Cortex of kidney (tissue), 1 donor: Measurements from ENCODE around the gene PITPNM1.
"Not testable (repeated sequence)": the region's sequence is repeated elsewhere in the genome, so short reads cannot be mapped to it uniquely, and the experiment has no call there.

Experiments
- DNase-seq: peaks from one replicate; lab custom pipeline; 2025; lab: John Stamatoyannopoulos, UW

The PITPNM1 gene

DNA sequence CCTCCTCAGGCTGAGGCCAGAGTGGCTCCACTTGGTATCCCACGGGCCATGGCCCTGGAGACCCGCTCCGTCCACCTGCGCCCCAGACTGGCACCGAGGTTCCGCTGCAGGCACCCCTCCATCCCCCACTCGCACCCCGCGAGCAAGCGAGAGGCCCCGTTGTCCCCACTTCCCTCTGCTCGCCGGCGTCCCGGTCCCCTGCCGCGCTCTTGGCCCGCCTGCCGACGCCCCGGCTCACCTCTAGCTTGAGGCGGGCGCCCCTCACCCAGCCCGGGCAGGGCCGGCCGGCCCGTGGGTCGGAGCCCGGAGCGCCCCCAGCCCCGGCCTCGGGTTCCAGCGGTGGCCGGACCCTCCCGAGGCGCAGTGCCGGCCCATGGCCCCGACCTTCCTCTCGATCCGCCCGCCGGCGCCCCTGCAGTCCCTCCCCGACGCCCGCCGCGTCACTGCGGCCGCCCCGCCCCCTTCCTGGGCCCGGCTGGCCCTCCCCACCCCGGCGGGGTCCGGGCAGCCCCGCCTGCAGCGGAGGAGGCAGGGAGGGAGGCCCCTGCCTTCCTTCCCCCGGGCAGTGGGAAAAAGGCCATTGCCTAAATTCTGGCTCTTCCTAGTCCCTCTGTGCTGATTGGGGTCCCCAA lies at the start of gene PITPNM1:
TSS of gene PITPNM1 (minus strand) at position 414 of the 632 bp plus-strand sequence. CDS start 1,183 bp downstream, outside the sequence.
- no peak for DNase-seq

DNA sequence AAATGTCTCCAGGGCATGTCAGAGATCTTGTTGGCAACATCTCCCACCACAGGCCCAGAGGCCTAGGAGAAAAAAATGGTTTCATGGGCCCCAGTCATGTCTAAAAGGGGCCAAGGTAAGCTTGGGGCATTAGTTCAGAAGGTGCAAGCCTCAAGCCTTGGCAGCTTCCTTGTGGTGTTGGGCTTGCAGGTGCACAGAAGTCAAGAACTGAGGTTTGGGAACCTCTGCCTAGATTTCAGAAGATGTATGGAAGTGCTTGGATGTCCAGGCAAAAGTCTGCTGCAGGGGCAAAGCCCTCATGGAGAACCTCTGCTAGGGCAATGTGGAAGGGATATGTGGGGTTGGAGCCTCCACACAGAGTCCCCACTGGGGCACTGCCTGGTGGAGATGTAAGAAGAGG lies 46.5 kb upstream of the PITPNM1 start:
- DNase-seq: not testable (repeated sequence)

GRCh38 chr11:67551127-67551526 lies 46.0 kb upstream of the PITPNM1 start:
- no peak for DNase-seq

- no peak for DNase-seq
Measured at GRCh38 chr11:67548555-67549110, 43.5 kb upstream of the PITPNM1 start.

DNA sequence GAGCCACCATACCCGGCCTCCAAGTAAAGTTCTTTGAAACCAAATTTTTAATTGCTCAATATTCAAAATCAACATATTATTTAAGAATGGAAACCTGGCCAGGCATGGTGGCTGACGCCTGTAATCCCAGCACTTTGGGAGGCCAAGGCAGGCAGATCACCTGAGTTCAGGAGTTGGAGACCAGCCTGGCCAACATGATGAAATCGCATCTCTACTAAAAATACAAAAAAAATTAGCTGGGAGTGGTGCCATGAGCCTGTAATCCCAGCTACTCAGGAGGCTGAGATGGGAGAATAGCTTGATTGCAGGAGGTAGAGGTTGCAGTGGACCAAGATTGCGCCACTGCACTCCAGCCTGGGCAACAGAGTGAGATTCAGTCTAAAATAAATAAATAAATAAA lies 42.9 kb upstream of the PITPNM1 start:
- DNase-seq: not testable (repeated sequence)

DNA sequence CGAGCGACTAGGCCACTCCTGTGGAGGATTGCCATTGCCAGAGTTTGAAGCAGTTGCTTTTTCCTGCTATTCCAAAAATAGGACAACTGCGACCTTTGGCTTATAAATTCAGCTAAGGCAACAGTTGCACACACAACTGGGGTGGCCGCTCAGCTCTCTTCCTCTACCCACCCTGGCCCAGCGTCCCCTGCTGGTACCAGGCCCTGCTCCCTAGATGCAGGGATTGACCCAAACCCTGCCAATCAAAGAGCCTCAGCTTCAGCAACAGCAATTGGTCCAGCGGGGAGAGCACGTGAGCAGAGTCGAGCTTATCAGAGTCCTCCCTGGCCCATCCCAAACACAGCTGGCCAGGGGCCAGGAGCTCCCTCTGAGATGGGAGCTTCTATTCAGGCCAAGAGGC lies 40.1 kb upstream of the PITPNM1 start:
- no peak for DNase-seq

DNA sequence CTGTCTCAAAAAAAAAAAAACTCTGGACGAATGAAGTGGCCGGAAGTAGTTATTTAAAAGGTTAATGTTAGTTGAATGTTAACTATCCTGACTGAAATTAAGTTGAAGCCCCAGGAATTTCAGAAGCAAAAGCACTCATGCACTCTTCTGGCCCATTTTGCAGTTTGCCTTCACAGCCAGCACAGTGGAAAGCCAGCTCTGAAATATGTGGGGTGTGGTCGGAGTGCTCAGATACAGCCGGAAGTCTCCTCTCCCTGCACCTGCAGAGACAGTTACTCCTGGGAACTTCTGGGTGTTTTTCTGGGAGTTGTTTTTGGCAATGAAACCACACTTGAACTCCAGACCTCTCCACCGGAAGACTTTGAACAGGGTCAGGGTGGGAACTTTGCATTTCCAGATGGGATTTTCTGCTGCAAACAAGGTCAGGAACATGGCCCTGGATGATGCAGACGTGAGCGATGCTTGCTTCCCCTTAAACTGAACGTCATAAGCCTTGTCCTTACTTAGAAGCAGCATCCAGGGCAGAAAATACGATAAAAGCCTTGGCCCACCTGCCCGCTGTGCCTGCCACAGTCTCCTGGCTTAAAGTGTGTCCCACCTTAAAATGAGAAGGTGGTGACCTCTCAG lies 39.6 kb upstream of the PITPNM1 start:
- no peak for DNase-seq

DNA sequence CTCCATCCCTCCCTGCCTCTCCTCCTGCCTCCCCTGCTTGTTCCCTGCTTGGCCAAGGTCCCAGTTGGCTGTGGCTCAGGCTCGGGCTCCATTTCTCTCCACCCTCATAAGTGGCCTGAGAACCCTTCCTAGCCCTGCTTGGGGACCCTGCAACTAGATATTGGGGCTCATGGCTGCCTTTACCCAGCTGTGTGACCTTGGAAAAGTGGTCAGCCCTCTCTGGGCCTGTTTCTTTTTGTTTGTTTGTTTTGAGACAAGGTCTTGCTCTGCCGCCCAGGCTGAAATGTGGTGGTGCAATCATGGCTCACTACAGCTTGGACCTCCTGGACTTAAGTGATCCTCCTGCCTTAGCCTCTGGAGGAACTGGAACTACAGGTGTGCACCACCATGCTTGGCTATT lies 38.4 kb upstream of the PITPNM1 start:
- no peak for DNase-seq

DNA sequence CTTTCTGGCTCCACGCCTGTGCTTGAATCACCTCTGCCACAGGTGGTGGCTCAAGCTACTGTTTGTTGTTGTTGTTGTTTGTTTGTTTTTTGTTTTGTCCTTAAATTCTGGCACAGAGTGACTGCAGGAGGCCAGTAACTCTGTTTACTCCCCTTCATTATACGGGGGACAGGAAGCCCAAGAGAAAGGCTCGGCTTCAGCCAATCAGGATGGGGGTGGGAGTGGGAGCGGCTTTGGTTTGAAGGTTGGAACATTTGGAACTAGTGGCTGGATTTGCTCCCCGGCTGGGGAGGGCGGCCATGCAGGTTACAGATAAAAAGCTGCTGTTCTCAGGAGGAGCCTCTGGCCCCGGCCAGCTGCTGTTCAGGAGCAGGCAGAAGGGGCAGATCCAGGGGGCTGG lies 37.8 kb upstream of the PITPNM1 start:
- DNase-seq: no peak

- no peak for DNase-seq
Measured at GRCh38 chr11:67542169-67542568, 37.0 kb upstream of the PITPNM1 start.

DNA sequence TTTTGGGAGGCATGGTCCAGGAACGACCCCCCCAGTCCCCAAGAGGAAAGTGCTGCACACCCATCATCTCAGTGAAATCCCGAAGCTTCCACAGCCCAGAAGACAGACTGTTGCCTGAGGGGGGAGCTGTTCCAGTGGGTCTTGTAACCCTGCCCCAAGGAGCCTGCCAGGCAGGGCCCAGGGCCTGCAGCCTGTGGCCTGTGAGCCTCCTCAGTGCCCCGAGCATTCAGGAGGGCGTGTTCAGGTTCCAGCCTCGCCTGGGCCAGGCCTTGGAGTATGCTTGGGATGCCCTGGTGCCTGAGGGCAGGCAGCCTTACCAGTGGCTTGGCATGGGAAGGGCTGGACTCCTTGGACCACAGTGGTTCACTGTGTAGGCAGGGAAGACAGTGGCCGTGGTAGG lies 36.0 kb upstream of the PITPNM1 start:
- no peak for DNase-seq

DNA sequence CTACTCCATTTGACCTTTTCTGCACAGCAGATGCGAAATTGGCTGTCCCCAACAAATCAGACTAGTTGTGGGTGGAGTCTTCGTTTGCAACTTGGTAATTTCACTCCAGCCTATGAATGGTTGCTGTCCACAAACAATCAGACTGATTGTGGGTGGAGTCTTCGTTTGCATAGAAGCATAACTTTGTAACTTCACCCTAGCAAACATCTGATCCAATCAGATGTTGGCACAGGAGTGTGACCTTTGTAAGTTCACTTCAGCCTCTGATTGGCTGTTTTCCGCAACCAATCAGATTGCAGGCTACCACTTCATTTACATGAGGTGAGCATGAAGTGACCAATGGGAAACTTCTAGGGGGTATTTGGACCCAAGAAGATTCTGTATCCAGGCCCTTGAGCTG lies 34.4 kb upstream of the PITPNM1 start:
- no peak for DNase-seq

DNA sequence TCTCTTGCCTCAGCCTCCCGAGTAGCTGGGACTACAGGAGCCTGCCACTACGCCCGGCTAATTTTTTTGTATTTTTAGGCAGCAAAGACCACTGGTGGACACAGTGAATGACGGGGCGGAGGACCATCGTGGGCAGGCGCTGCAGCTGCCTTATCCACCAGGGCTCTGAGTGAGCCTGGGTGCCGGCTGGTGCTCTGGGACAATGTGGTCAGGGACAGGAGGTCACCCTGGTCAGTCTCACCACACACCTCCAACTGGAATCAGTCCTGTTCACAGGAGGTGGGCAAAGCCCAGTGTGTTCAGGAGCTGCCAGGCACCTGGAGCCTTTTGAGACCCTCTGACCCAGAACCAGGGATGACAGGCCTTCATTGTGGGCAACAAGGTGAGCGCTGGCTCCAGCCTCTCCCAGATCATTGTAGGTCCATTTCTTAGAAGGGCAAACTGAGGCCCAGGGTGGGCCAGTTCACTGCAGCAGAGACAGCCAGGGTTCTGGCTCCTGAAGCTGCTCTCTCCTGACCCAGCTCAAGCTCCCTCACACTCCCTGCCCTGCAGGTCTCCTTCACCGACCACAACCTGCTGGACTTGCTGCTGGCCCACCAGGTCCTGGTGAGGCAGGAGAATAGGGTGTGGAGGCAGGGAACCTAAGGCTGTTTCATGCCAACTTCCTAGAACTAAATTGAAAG lies 33.8 kb upstream of the PITPNM1 start:
- DNase-seq: no peak

- no peak for DNase-seq
Measured at GRCh38 chr11:67538306-67538705, 33.1 kb upstream of the PITPNM1 start.

DNA sequence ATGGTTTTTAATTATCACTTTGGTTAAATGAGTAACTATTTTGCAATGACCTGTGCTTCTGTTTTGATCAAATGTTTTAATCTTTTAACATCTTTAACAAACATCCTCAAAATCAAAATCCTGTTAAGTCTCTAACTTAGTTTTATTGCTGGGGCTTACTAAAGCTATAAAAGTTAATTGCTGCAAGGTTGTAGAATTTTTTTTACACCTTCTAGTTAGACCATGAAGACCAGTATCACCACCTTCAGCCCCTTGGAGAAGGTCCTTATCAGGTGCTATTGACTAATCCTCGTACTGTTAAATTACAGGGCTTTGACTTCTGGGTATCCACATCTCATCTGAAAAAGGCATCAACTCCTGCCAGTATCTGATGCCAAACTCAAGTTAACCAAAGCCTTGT lies 30.4 kb upstream of the PITPNM1 start:
- DNase-seq: no peak

DNA sequence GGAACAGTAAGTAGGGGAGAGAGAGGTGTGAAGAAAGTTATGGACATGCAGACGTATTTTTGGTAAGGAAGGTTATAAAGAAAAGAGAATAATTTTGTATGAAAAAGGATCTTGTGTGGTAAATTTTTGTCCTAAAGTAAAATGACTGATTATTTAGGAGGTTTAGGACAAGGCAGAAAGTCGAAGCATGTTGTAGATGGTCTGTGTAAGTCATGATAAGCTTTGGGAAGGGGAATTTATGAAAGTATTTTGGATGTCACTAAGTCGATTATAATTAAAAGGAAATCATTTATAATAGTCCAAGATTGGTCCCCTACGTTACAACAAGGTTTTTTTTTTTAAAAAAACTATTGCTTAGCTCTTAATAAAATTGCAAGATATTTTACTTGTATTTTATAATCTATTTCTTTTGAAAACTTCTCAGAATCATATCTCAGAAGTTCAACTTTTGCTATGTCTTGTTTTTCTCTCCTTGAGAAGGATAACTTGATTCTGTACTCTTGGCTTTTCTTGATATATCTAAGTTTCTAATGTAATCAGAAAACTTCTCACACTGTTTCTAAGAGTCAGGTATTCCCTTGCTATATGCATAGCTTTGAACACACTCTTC lies 29.0 kb upstream of the PITPNM1 start:
- no peak for DNase-seq

- no peak for DNase-seq
Measured at GRCh38 chr11:67532889-67533288, 27.7 kb upstream of the PITPNM1 start.

DNA sequence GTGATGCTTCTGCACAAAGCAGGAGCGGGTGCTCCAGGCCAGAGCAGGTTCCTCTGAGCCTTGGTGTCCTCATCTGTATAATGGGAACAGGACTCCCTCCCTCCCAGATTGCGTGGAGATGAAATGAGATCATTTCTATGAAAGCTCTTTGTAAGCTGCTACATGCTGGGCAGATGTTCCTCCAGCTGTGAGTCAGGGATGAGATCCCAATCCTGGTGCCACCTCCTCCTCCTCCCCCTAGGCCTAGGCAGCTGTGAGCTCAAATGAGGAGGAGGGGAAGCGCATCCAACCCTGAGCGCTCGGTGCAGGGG lies 25.1 kb upstream of the PITPNM1 start:
- no peak for DNase-seq

GRCh38 chr11:67528376-67528775 lies 23.2 kb upstream of the PITPNM1 start:
- no peak for DNase-seq

DNA sequence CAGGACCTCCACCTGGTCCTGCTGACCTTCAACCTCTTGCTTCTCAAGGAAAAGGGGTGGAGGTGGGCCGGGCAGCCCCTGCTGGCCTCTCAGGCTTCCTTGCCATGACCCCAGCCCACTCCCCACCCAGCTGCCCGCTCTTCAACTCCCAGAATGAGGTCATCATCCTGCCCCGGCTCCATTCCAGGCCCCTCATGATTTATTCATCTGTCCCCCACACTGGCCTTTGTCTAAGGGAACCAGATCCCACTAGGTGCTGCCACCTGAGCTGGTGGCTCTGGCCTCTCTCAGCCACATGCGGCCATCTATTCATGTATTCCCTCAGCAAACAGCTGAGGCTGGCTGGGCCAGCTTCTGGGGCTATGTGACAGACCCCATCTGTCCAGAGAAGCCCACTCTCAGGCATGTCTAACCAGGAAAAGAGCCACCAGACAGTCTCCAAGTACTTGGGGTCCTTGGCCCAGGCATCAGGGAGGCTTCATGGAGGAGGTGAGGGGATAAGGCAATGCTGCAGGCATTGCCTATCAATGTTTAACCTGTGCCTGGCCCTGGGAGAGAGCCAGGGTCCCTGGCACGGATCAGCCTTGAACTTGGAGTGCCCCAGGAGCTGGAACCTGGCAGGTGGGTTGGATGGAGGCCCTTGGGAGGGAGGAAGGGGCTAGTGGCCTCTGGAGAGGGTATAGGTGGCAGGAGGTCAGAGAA lies 20.3 kb upstream of the PITPNM1 start:
- DNase-seq: no peak

DNA sequence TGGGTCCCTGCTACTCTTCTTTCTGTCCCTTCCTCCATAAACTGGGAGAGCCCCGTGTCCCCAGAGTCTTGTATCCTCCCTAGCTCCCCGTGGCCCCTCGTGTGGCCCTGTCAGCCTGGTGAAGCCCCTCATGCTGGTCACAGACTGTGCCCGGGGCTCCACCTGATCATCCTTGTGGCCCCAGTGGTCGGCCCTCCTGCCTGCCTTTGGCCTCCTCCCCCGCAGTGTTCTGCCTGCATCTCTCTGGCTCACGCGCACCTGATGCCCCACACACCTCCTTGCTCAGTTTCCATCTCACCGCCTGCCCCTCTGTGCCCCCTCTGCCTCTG lies 19.3 kb upstream of the PITPNM1 start:
- DNase-seq: no peak
